Neuron (in vitro differentiated cells): ENCODE measurements around the gene TAF12.
A peak's percentile ranks its signal among the peaks of the same experiment; 100 is the strongest.
"Not testable (repeated sequence)": the region's sequence is repeated elsewhere in the genome, so short reads cannot be mapped to it uniquely, and the experiment has no call there.

Experiments used
- H2AFZ ChIP-seq: one replicate; pipeline ENCODE4 v1.6.1; 2013; ENCODE audit warnings: low read depth, mild to moderate bottlenecking, inconsistent platforms, low read length, moderate library complexity
- H3K27me3 ChIP-seq: one replicate; pipeline ENCODE4 v1.6.1; 2013; ENCODE audit warnings: low read length; ENCODE audit not compliant: insufficient read depth
- H3K36me3 ChIP-seq: one replicate; pipeline ENCODE4 v1.6.1; 2013; ENCODE audit warnings: low read length; ENCODE audit not compliant: insufficient read depth
- H3K4me1 ChIP-seq: one replicate; pipeline ENCODE4 v1.6.1; 2013; ENCODE audit warnings: low read length; ENCODE audit not compliant: insufficient read depth
- H3K4me3 ChIP-seq: 2 replicates; pipeline ENCODE4 v1.5.1; 2013; ENCODE audit warnings: mild to moderate bottlenecking, low read length, moderate library complexity
- H3K9me3 ChIP-seq: one replicate; pipeline ENCODE4 v1.6.1; 2013; ENCODE audit warnings: low read length

TAF12 gene

DNA sequence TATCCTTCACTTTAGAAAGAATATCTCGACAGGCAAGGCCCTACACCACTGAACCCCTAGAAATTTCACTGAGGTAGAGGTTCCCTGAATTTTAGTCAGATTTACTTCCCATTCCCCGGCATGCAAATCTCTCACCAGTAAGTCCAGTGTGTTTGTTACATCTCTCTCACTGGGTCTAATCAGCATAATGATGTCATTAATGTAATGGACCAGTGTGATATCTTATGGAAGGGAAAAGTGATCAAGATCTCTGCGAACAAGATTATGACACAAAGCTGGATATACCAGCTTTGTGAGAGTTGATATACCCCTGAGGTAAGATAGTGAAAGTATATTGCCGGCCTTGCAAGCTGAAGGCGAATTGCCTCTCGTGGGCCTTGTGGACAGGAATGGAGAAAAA, 13.5 kb upstream of the TAF12 start:
- no peaks in the 10 kb centered on the region for H3K4me1 ChIP-seq

DNA sequence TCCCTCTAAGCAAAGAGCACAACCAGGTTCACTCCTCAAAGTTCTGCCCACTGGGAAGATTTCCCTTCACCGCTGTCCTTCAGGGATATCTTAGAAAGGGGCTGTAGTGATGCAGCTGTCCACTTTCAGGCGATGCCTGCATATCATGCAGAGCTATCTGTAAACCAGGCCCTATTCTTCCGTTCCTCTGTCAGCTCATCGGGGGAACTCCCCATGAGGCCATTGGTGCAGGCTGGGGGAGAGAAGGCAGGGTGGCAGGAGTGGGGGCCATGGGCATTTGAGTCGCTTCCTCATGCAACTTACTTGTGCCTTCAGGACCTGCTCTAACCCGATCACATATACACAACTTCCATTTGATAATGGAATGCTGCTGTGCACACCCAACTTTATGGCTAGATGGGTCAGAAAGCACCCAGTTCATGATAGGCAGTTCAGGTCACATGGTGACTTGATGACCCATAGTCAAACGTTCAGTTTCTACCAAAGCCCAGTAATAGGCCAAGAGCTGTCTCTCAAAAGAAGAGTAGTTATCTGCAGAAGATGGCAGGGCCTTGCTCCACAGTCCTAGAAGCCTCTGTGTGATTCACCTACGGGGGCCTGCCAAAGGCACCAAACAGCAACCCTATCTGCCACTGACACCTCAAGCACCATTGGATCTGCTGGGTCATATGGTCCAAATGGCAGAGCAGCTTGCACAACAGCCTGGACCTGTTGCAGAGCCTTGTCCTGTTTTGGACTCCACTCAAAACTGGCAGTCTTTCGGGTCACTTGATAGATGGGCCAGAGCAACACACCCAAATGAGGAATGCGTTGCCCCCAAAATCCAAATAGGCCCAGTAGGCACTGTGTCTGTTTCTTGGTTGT, 12.8 kb upstream of the TAF12 start:
- H3K27me3 ChIP-seq, H2AFZ ChIP-seq, H3K4me1 ChIP-seq, H3K4me3 ChIP-seq, H3K36me3 ChIP-seq, H3K9me3 ChIP-seq: not testable (repeated sequence)

More for the DNA sequence above, 13.5 kb upstream of the TAF12 start:
- Histone ChIP-seq H3K36me3 (no peaks in the 10 kb centered on the region), H2AFZ (no peak overlapping the region), H3K4me3 (no peak overlapping the region), H3K9me3 (no peaks in the 10 kb centered on the region), H3K27me3 (no peaks in the 10 kb centered on the region)

DNA sequence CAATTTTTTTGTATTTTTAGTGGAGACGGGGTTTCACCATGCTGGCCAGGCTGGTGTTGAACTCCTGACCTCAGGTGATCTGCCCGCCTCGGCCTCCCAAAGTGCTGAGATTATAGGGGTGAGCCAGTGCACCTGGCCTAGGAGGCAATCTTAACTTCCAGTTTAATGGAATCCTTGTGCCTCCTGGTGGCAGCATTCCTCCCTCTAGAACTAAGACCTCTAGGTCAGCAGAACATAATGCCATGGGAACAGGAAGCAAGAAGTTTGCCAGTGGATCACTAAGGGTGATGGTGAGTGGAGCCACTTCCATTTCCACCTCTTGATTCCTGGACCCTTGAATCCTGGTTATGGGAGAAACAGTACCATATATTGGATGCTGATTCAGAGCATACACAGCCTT, 11.0 kb upstream of the TAF12 start:
- not testable (repeated sequence) for H3K4me3 ChIP-seq, H3K9me3 ChIP-seq, H3K27me3 ChIP-seq, H3K36me3 ChIP-seq, H2AFZ ChIP-seq, H3K4me1 ChIP-seq

DNA sequence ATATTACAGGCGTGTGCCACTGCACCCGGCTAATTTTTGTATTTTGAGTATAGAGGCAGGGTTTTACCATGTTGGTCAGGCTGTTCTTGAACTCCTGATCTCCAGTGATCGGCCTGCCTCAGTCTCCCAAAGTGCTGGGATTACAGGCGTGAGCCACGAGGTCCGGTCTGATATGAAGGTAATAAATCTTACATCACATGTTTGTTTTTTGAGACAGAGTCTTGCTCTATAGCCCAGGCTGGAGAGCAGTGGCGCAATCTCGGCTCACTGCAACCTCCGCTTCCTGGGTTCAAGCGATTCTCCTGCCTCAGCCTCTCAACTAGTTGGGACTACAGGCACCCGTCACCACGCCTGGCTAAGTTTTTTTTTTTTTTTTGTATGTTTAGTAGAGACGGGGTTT, 10.2 kb upstream of the TAF12 start:
- H3K4me1 ChIP-seq, H3K27me3 ChIP-seq, H3K9me3 ChIP-seq, H2AFZ ChIP-seq, H3K4me3 ChIP-seq, H3K36me3 ChIP-seq: not testable (repeated sequence)

DNA sequence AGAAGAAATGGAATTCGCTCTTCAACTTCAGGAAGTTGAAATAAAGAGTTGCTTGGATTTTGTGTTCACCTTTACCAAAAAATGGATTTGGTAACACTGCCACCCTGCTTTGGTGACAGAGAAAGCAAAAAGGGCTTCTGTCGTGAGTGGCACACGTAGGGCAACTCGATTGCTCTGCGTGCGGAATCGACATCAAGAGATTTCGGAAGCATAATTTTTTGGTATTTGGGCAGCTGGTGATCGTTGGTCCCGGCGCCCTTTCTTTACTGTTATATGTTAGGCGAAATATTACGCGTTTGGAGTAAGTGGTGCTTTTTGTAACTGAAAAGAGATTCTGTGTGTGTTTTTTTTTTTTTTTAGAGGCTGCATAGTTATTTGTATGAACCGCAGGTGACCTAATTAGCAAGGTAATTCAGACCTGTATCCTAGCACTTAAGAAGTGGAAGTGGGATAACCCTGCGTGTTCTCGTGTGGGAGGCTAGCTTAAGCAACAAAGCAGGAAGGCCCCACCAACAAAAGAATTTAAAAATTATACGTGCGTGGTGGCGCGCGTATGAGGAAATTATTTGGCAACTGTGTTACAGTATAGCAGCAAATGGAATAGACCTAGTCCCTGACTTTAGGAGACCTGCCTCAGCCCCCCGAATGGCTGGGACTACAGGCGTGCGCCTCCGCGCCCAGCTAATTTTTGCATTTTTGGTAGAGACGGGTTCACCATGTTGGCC, 5.8 kb upstream of the TAF12 start, which contains the start of gene RNU11:
RNU11 (plus strand) TSS at position 127 of the 725 bp plus-strand sequence.
- H3K4me1 ChIP-seq: peaks cover 7% of the 10 kb centered on the region
- H3K36me3 ChIP-seq: no peaks in the 10 kb centered on the region
- peak within 1 kb of the TSS; percentile 67 for H3K4me3 ChIP-seq
- no peaks in the 10 kb centered on the region for H3K27me3 ChIP-seq
- peak within 1 kb of the TSS; percentile 21 for H2AFZ ChIP-seq
- no peaks in the 10 kb centered on the region for H3K9me3 ChIP-seq

DNA sequence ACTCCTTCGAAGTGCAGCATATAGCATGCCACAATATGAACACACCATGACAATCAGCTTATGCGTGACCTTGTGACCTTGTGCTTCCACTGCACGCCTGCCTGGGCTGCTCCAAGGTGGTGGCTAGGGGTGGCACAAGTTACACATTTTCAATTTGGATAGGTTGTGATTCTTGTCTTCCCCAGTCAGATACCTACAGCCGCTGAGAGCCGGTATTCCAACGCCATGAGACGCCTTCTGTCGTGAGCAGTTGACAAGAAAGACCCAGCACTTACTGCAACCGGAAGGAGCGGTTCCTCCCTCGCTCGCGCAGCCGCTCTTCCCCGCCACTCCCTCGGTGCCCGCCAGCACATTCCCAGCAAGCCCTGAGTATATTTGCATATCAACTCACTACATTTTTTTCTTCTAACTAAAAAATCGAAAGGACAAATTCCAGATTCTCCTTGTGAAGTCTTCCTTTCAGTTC, 5.2 kb upstream of the TAF12 start:
- no peaks in the 10 kb centered on the region for H3K27me3 ChIP-seq
- no peaks in the 10 kb centered on the region for H3K36me3 ChIP-seq
- peak overlapping the region; percentile 21 for H2AFZ ChIP-seq
- peak overlapping the region; percentile 67 for H3K4me3 ChIP-seq
- H3K9me3 ChIP-seq: no peaks in the 10 kb centered on the region
- peaks cover 12% of the 10 kb centered on the region for H3K4me1 ChIP-seq

DNA sequence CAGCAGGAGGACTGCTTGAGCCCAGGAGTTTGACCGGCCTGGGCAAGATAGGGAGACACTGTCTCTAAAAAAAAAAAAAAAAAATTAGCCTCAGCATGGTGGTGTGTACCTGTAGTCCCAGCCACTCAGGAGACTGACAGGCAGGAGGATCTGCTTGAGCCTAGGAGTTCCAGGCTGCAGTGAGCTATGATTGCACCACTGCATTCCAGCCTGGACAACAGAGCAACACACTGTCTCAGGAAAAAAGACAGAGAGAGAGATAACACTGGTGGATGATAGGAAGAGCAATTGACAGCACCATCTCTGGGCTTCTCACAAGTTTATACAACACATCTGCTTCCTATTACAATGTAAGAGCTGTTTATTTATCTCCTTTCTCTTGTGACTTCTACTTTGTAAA, 3.2 kb upstream of the TAF12 start:
- no peaks in the 10 kb centered on the region for H3K36me3 ChIP-seq
- no peaks in the 10 kb centered on the region for H3K27me3 ChIP-seq
- H2AFZ ChIP-seq: no peak overlapping the region
- no peaks in the 10 kb centered on the region for H3K9me3 ChIP-seq
- no peak overlapping the region for H3K4me3 ChIP-seq
- H3K4me1 ChIP-seq: peaks cover 19% of the 10 kb centered on the region

DNA sequence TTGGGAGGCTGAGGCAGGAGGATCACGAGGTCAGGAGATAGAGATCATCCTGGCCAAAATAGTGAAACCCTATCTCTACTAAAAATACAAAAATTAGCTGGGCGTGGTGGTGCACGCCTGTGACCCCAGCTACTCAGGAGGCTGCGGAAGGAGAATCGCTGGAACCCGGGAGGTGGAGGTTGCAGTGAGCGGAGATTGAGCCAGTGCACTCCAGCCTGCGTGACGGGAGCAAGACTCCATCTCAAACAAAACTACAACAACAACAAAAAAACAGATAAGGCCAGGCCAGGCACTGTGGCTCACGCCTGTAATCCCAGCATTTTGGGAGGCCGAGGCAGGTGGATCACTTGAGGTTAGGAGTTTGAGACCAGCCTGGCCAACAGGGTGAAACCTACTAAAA, 2.5 kb upstream of the TAF12 start:
- H3K36me3 ChIP-seq, H3K27me3 ChIP-seq, H2AFZ ChIP-seq, H3K4me3 ChIP-seq, H3K9me3 ChIP-seq: not testable (repeated sequence)
- H3K4me1 ChIP-seq: peaks cover 21% of the 10 kb centered on the region

DNA sequence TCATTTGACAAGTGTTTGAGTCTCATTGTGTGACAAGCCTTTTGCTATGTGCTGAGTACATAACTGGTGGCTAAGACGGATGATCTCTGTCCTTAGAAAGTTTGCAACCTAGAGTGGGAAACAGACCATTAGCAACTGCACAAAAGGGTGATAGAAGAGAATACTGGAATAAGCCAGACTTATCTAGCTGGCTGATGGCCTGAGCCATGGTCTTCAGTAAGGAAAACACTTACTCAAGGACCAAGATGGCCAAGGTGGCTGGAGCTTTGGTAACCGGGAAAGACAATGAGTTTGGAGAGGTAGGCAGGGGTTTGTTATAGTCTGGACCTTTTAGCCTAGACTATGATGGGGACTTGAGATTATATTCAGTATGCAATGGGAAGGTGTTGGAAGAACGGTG, 1.6 kb upstream of the TAF12 start:
- no peak overlapping the region for H3K4me3 ChIP-seq
- H2AFZ ChIP-seq: no peak overlapping the region
- no peaks in the 10 kb centered on the region for H3K9me3 ChIP-seq
- H3K27me3 ChIP-seq: no peaks in the 10 kb centered on the region
- no peaks in the 10 kb centered on the region for H3K36me3 ChIP-seq
- peaks cover 21% of the 10 kb centered on the region for H3K4me1 ChIP-seq

DNA sequence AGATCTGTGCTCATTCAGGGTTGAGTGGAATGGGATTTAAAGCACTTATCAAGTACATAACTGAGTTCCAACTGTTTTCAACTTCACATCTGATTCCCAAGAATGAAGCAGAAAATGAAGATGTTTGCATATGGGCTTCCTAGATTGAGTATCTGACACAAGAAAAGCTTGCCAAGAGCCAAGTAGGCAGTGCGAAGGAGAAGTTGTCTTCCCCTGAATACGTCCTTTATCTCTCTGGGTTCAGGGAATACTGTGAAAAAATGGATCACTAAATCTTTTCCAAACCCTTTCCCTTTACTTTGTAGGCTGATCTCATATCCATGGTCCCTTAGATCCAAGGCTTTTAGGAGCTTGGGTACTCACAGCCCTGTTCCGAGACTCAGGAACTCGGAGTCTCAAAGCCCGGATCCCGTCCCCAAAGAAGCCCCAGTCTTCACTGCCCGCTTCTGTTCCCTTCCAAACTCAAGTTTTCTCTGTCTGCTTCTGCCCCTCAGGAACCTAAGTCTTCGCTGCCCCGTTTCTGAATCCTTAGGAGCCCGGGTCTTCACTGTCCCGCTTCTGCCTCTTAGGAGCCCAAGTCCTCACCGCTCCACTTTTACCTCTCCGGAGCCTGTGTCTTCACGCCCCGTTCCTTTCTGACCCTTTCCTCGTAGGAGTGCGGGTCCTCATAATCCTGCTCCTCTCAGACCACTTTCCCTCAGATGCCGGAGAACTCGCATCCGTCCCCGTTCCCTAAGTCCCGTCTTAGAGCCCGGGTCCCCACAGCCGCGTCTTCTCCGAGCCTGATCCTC, 616 bp downstream of the TAF12 start:
- Histone ChIP-seq H2AFZ (peak overlapping the region; percentile 31), H3K27me3 (no peaks in the 10 kb centered on the region), H3K4me3 (peak overlapping the region; percentile 67), H3K36me3 (no peaks in the 10 kb centered on the region), H3K9me3 (no peaks in the 10 kb centered on the region), H3K4me1 (peaks cover 18% of the 10 kb centered on the region)

DNA sequence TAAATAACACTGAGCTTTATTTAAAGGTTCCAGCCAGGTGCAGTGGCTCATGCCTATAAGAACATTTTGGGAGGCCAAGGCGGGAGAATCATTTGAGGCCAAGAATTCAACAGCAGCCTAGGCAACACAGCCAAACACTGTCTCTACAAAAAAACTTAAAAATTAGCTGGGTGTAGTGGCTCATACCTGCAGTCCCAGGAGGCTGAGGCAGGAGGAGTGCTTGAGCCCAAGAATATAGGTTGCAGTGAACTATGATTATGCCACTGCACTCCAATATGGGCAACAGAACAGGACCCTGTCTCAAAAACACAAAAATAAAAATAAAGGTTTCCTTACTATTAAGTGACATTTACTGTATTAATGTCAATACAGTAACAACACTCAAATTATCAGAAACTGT, 2.1 kb downstream of the TAF12 start:
- no peaks in the 10 kb centered on the region for H3K9me3 ChIP-seq
- no peak overlapping the region for H3K4me3 ChIP-seq
- no peaks in the 10 kb centered on the region for H3K27me3 ChIP-seq
- no peak overlapping the region for H2AFZ ChIP-seq
- H3K36me3 ChIP-seq: peaks cover 4% of the 10 kb centered on the region
- H3K4me1 ChIP-seq: peaks cover 18% of the 10 kb centered on the region

DNA sequence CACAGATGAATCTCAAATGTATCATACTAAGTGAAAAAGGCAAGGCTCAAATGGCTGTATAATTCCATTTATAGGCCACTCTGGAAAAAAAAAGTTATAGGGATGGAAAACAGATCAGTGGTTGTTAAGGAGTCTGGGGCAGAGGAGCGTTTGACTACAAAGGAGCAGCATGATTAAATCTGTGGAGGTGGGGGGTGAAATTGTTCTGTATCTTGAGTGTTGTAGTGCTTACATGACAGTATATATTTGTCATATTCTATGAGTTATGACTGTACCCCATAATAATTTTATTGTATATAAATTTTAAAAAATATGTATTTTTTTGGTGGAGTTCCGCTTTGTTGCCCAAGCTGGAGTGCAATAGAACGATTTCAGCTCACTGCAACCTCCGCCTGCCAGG, 10.3 kb downstream of the TAF12 start:
- no peaks in the 10 kb centered on the region for H3K27me3 ChIP-seq
- no peak overlapping the region for H3K4me3 ChIP-seq
- H3K36me3 ChIP-seq: peaks cover 4% of the 10 kb centered on the region
- no peaks in the 10 kb centered on the region for H3K9me3 ChIP-seq
- no peaks in the 10 kb centered on the region for H3K4me1 ChIP-seq
- no peak overlapping the region for H2AFZ ChIP-seq

DNA sequence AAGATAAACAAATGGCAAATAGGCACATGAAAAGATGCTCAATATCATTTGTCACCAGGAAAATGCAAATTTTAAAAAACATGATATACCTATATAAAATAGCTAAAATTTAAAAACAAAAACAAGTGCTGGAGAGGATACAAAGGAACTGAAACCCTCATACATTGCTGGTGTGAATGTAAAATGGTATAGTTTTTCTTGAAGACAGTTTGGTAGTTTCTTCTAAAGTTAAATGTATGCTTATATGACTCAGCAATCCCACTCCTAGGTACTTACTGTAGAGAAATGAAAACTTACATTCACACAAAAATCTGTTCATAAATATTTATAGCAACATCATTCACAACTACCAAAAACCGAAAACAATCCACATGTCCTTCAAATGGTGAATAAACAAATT, 11.2 kb downstream of the TAF12 start:
- Histone ChIP-seq H3K27me3 (no peaks in the 10 kb centered on the region), H2AFZ (no peak overlapping the region), H3K9me3 (no peaks in the 10 kb centered on the region), H3K4me3 (no peak overlapping the region), H3K4me1 (no peaks in the 10 kb centered on the region), H3K36me3 (peaks cover 1% of the 10 kb centered on the region)
